Common myeloid progenitor, CD34-positive (primary cell): ENCODE results near the gene SPANXN2.

ENCODE experiments used
- CTCF ChIA-PET: fragments of 350-600 bp; sonication (Branson Sonifier 250); formaldehyde crosslinking; loops from one replicate; lab custom pipeline; 2021; ENCODE audit warnings: antibody characterized with exemption; lab: Charles Lee
- POLR2A ChIA-PET: fragments of 350-600 bp; sonication (Branson Sonifier 250); formaldehyde crosslinking; loops from one replicate; lab custom pipeline; 2021; ENCODE audit warnings: antibody characterized with exemption; lab: Charles Lee
- DNase-seq, 3 donors: peaks; one replicate each; pipeline versions ENCODE4 v3.0.0 to v3.0.0-alpha.2; 2013
- H3K27ac ChIP-seq, 2 experiments: 1 replicate in 1 of 2; 2 replicates in 1 of 2; pipeline ENCODE4 v1.7.0; 2013; ENCODE audit warnings: inconsistent platforms in 2 of 2, low read length in 2 of 2, mild to moderate bottlenecking in 2 of 2, low read depth in 1 of 2, moderate library complexity in 1 of 2; ENCODE audit not compliant: severe bottlenecking in 2 of 2, insufficient read depth in 1 of 2, poor library complexity in 1 of 2
- H3K27me3 ChIP-seq, 5 experiments: replicated peaks in 2 of 5; 1 replicate in 3 of 5; 2 replicates in 2 of 5; pipeline versions ENCODE4 v1.6.1 to v1.7.0; 2013; ENCODE audit warnings: low read length in 4 of 5, mild to moderate bottlenecking in 2 of 5, moderate library complexity in 2 of 5, inconsistent platforms in 1 of 5; ENCODE audit not compliant: insufficient read depth in 5 of 5, control insufficient read depth in 4 of 5
- H3K36me3 ChIP-seq, 4 experiments: 1 replicate in 2 of 4; 2 replicates in 2 of 4; pipeline versions ENCODE4 v1.6.1 to v1.7.0; 2013; ENCODE audit warnings: low read length in 3 of 4, control low read depth in 1 of 4, mild to moderate bottlenecking in 1 of 4; ENCODE audit not compliant: control insufficient read depth in 4 of 4, insufficient read depth in 4 of 4
- H3K4me1 ChIP-seq, 4 experiments: 1 replicate in 3 of 4; 2 replicates in 1 of 4; pipeline versions ENCODE4 v1.6.1 to v1.7.1; 2013; ENCODE audit warnings: low read length in 3 of 4, mild to moderate bottlenecking in 3 of 4, control low read depth in 1 of 4, inconsistent platforms in 1 of 4, moderate library complexity in 1 of 4; ENCODE audit not compliant: control insufficient read depth in 4 of 4, insufficient read depth in 4 of 4; ENCODE audit errors: control extremely low read depth in 1 of 4
- H3K4me3 ChIP-seq, 7 experiments: 1 replicate in 4 of 7; 2 replicates in 3 of 7; pipeline versions ENCODE4 v1.5.1 to v1.7.0; 2013; ENCODE audit warnings: mild to moderate bottlenecking in 7 of 7, low read length in 6 of 7, moderate library complexity in 6 of 7, inconsistent platforms in 2 of 7, low read depth in 2 of 7, control low read depth in 1 of 7; ENCODE audit not compliant: insufficient read depth in 4 of 7, control insufficient read depth in 1 of 7; ENCODE audit errors: extremely low read depth in 1 of 7
- H3K9me3 ChIP-seq, 5 experiments: 1 replicate in 4 of 5; 2 replicates in 1 of 5; pipeline versions ENCODE4 v1.6.1 to v1.7.1; 2013; ENCODE audit warnings: low read length in 4 of 5, mild to moderate bottlenecking in 2 of 5, inconsistent platforms in 1 of 5, low read depth in 1 of 5, moderate library complexity in 1 of 5; ENCODE audit not compliant: control insufficient read depth in 4 of 5, insufficient read depth in 2 of 5; ENCODE audit errors: control extremely low read depth in 1 of 5
- WGBS: methylation state at CpG from one replicate; pipeline ENCODE4 v1.1.5; 2013; ENCODE audit not compliant: insufficient coverage; 5-methylcytosine and 5-hydroxymethylcytosine counted together

SPANXN2 gene

GRCh38 chrX:143663755-143664154 lies 56.8 kb downstream of the SPANXN2 start:
- WGBS, result 100% methylated on average over 1 of the region's 5 CpGs
- CTCF ChIA-PET, result interaction anchor here (1.2 kb wide), 1 partner anchor 1519 kb away, joined by 3 read pairs; no protein-coding TSS in a partner anchor
- POLR2A ChIA-PET, result no interaction called here

More at GRCh38 chrX:143663755-143664154, 56.8 kb downstream of the SPANXN2 start:
- no peaks in the 10 kb centered on the region for H3K4me1 ChIP-seq
- H3K9me3 ChIP-seq, result no peaks in the 10 kb centered on the region
- no peaks in the 10 kb centered on the region for H3K36me3 ChIP-seq
- no peak for DNase-seq
- H3K27ac ChIP-seq, result no peak overlapping the region
- H3K27me3 ChIP-seq, result no peaks in the 10 kb centered on the region
- no peak overlapping the region for H3K4me3 ChIP-seq
